HepG2 (cell line): Measurements from ENCODE around the gene MYBL2. TPM values are rescaled to one million over a fixed set of nuclear protein-coding genes. Genes with fewer than 3 reads are reported as not detected.
A peak's percentile ranks its signal among the peaks of the same experiment; 100 is the strongest.

Experiments
- FOXA3 ChIP-seq: IDR thresholded peaks from 2 replicates; pipeline ENCODE4 v1.6.1; 2016; ENCODE audit warnings: missing genetic modification reagents, missing compliant biosample characterization
- HOXA9 ChIP-seq: sonication (generic); formaldehyde crosslinking; IDR thresholded peaks from 2 replicates; pipeline ENCODE4 v1.8.1; 2022; ENCODE audit warnings: missing genetic modification reagents, mild to moderate bottlenecking, moderate library complexity, borderline replicate concordance
- NCOA1 ChIP-seq: sonication (generic); formaldehyde crosslinking; IDR thresholded peaks from 2 replicates; pipeline ENCODE4 v1.9.0; 2021; ENCODE audit warnings: missing genetic modification reagents
- SMAD3 ChIP-seq: sonication (generic); formaldehyde crosslinking; IDR thresholded peaks from 2 replicates; pipeline ENCODE4 v1.4.0; 2020; ENCODE audit warnings: missing genetic modification reagents
- SP140L ChIP-seq: sonication (generic); formaldehyde crosslinking; IDR thresholded peaks from 2 replicates; pipeline ENCODE4 v1.4.0; 2020; ENCODE audit warnings: missing genetic modification reagents, borderline replicate concordance
- TBX3 ChIP-seq: fragments of 450-650 bp; IDR thresholded peaks from 2 replicates; pipeline ENCODE4 v1.6.1; 2017; ENCODE audit warnings: antibody characterized with exemption, mild to moderate bottlenecking, inconsistent platforms, borderline replicate concordance
- ZFP82 ChIP-seq: sonication (generic); formaldehyde crosslinking; IDR thresholded peaks from 2 replicates; pipeline ENCODE4 v1.5.1; 2020; ENCODE audit warnings: mild to moderate bottlenecking, missing genetic modification reagents, borderline replicate concordance
- ZNF142 ChIP-seq: sonication (generic); formaldehyde crosslinking; IDR thresholded peaks from 2 replicates; pipeline ENCODE4 v1.4.0; 2020; ENCODE audit warnings: missing genetic modification reagents
- ZNF260 ChIP-seq: sonication (generic); formaldehyde crosslinking; IDR thresholded peaks from 2 replicates; pipeline ENCODE4 v1.4.0; 2020; ENCODE audit warnings: missing genetic modification reagents, low read depth, mild to moderate bottlenecking, borderline replicate concordance
- ZNF274 ChIP-seq: sonication (generic); formaldehyde crosslinking; IDR thresholded peaks from 2 replicates; pipeline ENCODE4 v1.5.1; 2020; ENCODE audit warnings: mild to moderate bottlenecking, missing genetic modification reagents
- ZNF546 ChIP-seq: sonication (generic); formaldehyde crosslinking; conservative IDR thresholded peaks from 2 replicates; pipeline ENCODE4 v1.8.1; 2023; ENCODE audit warnings: mild to moderate bottlenecking, missing genetic modification reagents
- ZNF572 ChIP-seq: sonication (generic); formaldehyde crosslinking; IDR thresholded peaks from 2 replicates; pipeline ENCODE4 v1.5.1; 2020; ENCODE audit warnings: mild to moderate bottlenecking, missing genetic modification reagents
- ZNF672 ChIP-seq: sonication (generic); formaldehyde crosslinking; IDR thresholded peaks from 2 replicates; pipeline ENCODE4 v1.8.1; 2022; ENCODE audit warnings: missing genetic modification reagents
- ZNF710 ChIP-seq: sonication (generic); formaldehyde crosslinking; IDR thresholded peaks from 2 replicates; pipeline ENCODE4 v1.5.0; 2020; ENCODE audit warnings: mild to moderate bottlenecking, missing genetic modification reagents, borderline replicate concordance
- polyA plus RNA-seq, 8 experiments: library from polyadenylated mRNA; depleted of rRNA in 3 of 8; stranded (reverse) in 7 of 8; unstranded in 1 of 8; fragments of >200 nt; fragmentation: Illumina TruSeq in 4 of 8; extraction: Trizol in 4 of 8; gene quantifications; 2 replicates each; pipeline versions ENCODE4 v1.2.1 to v1.2.3, GENCODE V29; 2011 to 2016; ENCODE audit warnings: low read depth in 4 of 8, missing spikeins in 1 of 8, mixed read lengths in 1 of 8; ENCODE audit not compliant: insufficient read depth in 1 of 8
- total RNA-seq, 5 experiments: library from RNA; depleted of rRNA; stranded (reverse); fragments of >200 nt; fragmentation: Illumina TruSeq; extraction: Trizol; gene quantifications; 2 replicates each; pipeline ENCODE4 v1.2.3, GENCODE V29; 2016; ENCODE audit warnings: low read depth in 1 of 5
- TF ChIP-seq, protein P1 (sequence below): sonication (generic); formaldehyde crosslinking; IDR thresholded peaks from 2 replicates; pipeline ENCODE4 v1.5.0; 2020; ENCODE audit warnings: missing genetic modification reagents
- TF ChIP-seq, protein P2 (sequence below): sonication (generic); formaldehyde crosslinking; IDR thresholded peaks from 2 replicates; pipeline ENCODE4 v1.5.0; 2020; ENCODE audit warnings: missing genetic modification reagents
- TF ChIP-seq, protein P3 (sequence below): IDR thresholded peaks from 2 replicates; pipeline ENCODE4 v1.6.1; 2012; ENCODE audit warnings: inconsistent platforms

Gene MYBL2
- total and polyA plus RNA-seq, 2 of the 13 experiments (the other 11 are each of a cell fraction or from before 2014, with no cell fraction given) = 11.9 to 66.2 TPM

- no peak for TF ChIP-seq ZNF142 (CRISPR knock-in tag)
- no peak for TF ChIP-seq NCOA1 (CRISPR knock-in tag)
- no peak for TF ChIP-seq SMAD3 (CRISPR knock-in tag)
- TF ChIP-seq, protein P1, sequence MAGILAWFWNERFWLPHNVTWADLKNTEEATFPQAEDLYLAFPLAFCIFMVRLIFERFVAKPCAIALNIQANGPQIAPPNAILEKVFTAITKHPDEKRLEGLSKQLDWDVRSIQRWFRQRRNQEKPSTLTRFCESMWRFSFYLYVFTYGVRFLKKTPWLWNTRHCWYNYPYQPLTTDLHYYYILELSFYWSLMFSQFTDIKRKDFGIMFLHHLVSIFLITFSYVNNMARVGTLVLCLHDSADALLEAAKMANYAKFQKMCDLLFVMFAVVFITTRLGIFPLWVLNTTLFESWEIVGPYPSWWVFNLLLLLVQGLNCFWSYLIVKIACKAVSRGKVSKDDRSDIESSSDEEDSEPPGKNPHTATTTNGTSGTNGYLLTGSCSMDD = no peak
- no peak for TF ChIP-seq SP140L (CRISPR knock-in tag)
- TF ChIP-seq TBX3 = no peak
- TF ChIP-seq, protein P2, sequence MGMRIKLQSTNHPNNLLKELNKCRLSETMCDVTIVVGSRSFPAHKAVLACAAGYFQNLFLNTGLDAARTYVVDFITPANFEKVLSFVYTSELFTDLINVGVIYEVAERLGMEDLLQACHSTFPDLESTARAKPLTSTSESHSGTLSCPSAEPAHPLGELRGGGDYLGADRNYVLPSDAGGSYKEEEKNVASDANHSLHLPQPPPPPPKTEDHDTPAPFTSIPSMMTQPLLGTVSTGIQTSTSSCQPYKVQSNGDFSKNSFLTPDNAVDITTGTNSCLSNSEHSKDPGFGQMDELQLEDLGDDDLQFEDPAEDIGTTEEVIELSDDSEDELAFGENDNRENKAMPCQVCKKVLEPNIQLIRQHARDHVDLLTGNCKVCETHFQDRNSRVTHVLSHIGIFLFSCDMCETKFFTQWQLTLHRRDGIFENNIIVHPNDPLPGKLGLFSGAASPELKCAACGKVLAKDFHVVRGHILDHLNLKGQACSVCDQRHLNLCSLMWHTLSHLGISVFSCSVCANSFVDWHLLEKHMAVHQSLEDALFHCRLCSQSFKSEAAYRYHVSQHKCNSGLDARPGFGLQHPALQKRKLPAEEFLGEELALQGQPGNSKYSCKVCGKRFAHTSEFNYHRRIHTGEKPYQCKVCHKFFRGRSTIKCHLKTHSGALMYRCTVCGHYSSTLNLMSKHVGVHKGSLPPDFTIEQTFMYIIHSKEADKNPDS = no peak
- peak; percentile 31; the same call in 1 of the 2 replicates for TF ChIP-seq FOXA3 (CRISPR knock-in tag)
- TF ChIP-seq ZNF260 (CRISPR knock-in tag) = 0 out of 2 replicates have a peak, but pooled peaks have one; percentile 65
- no peak; the same call in 1 of the 2 replicates for TF ChIP-seq ZNF672 (CRISPR knock-in tag)
- peak; percentile 82 for TF ChIP-seq HOXA9 (CRISPR knock-in tag)
- 0 out of 2 replicates have a peak, but pooled peaks have one; percentile 37 for TF ChIP-seq ZNF710 (CRISPR knock-in tag)
- TF ChIP-seq, protein P3, sequence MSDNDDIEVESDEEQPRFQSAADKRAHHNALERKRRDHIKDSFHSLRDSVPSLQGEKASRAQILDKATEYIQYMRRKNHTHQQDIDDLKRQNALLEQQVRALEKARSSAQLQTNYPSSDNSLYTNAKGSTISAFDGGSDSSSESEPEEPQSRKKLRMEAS = peak; percentile 95
- peak; percentile 69 for TF ChIP-seq ZNF274 (CRISPR knock-in tag)
- no peak for TF ChIP-seq ZFP82 (CRISPR knock-in tag)
- no peak for TF ChIP-seq ZNF572 (CRISPR knock-in tag)
- TF ChIP-seq ZNF546 (CRISPR knock-in tag) = no peak
These were observed at the start of gene MYBL2 (continued) for GRCh38 chr20:43666376-43667328.
